GM18502 (cell line): ENCODE data around the gene PRG3.
A peak's percentile ranks its signal among the peaks of the same experiment; 100 is the strongest.

ENCODE experiments used
- ATAC-seq: cut with Tn5 transposase; IDR thresholded peaks from one replicate; pipeline ENCODE4 v1.9.1; 2021; ENCODE audit warnings: mild to moderate bottlenecking; ENCODE audit not compliant: unreplicated experiment, poor library complexity

The PRG3 gene, protein sequence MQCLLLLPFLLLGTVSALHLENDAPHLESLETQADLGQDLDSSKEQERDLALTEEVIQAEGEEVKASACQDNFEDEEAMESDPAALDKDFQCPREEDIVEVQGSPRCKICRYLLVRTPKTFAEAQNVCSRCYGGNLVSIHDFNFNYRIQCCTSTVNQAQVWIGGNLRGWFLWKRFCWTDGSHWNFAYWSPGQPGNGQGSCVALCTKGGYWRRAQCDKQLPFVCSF

DNA sequence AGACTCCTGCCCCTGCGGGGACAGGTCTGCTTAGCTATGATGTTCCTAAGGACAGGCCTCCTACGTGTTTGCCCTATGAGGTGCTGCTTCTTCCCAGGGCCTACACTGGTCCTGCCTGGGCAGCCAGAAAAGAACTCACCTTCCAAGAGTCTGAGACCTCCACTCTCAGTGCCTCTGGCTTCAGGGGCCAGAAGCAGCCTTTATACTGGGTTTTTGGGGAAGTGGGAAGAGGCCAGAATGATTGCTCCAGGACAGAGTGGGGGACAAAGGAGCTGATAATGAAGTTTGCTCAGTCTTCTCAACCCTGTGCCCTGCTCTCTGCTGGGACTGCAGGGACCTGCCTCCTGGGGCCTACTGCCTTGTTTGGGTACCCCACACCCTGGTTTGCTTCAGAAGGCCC is at the start of gene PRG3:
PRG3 (minus strand) TSS at position 176 of the 400 bp plus-strand sequence. CDS start 442 bp downstream, outside the sequence.
- no peak for ATAC-seq

DNA sequence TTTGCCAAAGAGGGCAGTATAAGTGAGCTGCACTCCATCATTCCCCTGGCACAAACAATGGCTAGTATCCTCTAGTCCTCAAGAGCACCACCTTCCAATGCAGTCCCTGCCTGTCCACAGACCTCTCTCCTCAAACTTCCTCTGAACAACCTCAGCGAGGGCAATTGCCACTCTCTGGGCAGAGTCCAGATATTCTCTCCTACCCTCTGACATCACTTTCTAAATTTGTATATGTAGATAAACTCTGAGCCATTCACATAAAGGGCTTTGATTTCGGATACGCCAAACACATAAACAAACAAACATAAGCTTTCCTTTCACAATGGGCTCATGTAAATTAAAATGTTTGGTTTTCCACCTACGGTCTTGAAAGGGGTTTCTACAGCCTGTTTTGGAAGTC is 49.0 kb upstream of the PRG3 start:
- no peak for ATAC-seq

DNA sequence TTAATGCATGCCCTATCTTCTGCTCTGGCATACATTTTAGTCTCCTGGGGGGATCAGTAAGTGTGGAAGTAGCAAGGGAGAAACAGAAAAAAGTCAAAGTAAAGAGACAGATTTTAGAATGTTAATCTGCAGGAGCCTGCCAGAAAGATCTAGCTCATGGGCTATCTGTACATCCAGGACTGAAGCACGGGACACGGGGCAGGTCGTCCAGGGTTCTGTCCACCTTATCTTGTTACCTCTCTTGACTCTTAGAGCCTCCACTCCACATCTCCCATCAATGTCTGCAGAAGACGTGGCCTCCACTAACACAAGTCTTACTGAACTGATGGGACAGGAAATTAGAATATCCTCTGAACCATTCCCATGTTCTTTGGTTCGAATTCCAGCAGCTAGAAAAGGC is 47.7 kb upstream of the PRG3 start:
- ATAC-seq = no peak

DNA sequence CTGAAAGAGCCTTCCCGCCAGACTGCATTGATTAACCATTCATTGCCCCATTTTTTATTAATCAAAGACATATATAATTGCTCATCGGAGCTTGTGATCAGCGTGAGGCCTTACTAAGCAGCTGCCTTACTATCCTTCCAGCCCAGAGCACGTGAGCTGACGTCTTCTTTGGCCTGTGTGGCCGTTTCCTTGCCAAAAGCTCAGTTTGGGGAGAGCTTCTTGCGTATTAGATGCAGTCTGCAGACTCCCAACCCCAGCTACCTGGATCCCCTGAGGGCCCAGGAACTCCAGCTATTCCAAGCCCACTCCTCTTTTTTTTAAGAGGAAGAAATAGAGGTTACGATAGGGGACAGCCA is 46.8 kb upstream of the PRG3 start:
- ATAC-seq = no peak

DNA sequence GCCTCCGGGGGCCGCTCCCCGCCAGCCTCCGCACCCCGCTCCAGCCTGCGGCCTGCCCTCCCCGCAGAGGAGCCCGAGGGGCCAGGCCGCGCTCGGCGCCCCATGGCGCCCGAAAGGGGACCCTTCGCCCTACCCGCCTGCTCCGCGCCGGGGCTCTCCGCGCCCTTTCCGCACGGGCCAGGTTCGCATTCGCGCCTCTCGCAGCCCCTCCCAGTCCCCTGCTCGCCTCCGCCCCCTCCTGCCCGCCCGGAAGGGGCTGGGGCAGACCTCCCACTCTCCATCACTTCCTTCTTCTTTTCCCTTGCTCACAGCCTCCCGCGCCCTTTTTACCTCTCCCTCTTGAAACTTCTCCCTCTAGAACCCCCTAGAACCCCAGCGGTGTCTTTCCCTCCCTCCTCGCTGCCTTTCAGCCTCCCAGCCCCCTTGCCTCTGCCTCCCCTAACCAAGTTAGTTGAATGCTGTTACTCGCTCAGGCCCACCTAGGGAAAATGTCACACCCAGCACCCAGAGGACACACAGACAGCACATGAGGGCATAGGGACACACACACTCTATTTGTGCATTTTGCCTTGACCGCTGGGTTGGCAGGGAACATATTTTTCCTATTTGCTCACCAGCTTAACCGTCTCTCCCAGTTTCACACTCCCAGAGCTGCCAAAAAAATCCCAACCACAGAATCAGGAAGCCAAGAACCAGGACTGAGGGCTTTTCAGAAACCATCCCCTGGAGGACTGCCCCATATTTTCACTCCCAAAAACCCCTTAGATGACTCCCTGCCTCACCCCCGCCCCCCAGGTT is 46.2 kb upstream of the PRG3 start, which contains the start of gene SLC43A3:
SLC43A3 (minus strand) TSS at position 193 of the 798 bp plus-strand sequence. CDS start 949 bp downstream, outside the sequence.
- ATAC-seq = peak; percentile 58

DNA sequence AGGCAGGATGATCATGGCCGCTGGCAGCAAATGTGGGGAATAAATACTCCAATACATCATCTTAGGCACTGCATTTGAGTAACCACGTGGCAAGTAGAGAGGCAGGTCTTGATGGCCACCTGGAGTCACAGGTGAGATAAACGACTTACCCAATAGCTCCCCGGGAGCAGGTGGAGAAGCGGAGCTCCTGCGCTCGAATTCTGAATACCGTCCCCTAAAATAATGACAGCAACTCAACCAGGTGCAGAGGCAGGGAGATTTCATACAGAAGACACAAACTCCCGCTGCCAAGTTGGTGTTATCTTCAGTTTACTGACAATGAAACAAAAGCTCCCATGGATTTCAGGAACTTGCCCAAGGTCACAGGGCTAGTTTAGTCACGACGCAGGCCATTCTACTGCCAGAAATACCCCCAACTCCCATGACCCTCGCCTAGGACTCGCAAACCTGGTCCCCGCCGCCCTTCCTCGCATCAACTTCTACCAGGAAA is 45.5 kb upstream of the PRG3 start:
- no peak for ATAC-seq

DNA sequence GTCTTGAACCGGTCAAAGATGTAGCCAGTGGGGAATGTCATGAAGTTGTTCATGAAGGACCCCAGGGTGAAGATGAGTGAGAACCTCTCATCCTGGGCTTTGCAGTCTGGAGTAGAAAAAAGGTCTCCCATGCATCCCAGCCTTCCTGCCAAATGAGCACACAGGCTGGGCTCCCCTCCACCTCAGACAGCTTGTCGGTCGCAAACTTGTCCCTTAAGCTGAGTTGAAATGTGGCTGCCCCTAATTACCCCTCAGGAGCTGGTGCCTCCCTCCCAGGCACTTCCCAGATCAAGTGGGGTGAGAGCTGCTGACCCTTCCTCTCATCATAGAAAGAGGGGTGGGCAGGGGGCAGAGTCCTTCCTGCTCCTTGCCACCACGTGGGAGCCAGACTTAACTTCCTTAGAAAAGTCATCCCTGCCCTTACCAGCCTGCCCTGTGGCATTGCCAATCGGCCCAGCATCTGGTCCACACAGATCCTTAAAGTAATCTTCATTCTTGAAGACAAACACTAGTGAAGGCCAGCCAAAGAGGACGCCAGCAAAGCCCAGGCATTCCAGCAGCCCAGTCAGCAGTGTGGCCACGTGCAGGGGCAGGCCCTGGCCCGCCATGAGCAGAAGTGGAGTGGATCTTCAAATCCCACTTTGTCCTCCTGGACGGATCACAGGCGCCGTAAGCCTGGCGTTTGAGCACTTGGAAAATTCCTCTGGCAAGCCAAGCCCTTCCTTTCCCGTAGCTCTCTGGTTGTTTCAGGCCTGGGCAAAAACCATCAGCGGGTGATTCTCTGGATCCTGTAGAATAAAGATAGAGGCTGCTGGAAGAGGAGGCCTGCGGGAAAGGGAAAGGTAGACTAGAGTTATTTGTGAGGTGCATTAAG is 44.9 kb upstream of the PRG3 start:
- no peak for ATAC-seq

DNA sequence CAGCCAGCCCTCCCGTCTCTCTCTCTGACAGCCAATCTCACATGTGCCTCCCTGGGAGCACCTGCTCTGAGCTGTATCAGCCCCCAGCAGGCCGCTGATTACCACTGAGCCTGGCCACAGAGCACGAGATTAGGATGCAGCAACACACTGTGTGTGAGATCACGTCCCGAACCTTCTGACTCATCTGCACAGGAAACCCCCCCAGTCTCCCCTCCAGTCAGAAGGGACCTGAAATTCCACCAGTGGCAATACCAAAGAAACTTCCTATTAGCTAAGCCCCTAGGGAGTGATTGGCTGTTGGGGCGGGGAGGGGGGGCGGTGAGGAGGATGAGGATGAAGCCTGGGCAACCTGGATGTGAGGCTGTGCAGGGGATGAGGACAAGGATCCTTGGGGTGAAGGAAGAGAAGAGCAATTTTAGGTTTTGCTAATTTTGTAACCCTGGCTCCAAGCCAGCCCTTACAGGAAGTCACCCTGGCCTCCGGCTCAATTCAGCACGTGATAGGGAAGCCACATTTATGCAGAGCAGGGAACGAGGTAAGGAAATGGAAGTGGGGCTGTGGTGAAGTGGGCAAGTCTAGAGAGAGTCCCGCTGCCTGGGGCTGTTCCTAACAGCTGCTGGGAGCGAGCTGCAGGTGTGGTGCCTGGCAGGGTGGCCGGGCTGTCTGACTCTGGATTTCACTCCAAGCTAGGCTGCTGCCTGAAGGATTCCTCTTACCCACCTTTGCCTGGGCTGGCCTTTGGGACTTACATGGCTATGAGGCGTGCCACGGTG is 44.0 kb upstream of the PRG3 start:
- peak; percentile 93 for ATAC-seq

DNA sequence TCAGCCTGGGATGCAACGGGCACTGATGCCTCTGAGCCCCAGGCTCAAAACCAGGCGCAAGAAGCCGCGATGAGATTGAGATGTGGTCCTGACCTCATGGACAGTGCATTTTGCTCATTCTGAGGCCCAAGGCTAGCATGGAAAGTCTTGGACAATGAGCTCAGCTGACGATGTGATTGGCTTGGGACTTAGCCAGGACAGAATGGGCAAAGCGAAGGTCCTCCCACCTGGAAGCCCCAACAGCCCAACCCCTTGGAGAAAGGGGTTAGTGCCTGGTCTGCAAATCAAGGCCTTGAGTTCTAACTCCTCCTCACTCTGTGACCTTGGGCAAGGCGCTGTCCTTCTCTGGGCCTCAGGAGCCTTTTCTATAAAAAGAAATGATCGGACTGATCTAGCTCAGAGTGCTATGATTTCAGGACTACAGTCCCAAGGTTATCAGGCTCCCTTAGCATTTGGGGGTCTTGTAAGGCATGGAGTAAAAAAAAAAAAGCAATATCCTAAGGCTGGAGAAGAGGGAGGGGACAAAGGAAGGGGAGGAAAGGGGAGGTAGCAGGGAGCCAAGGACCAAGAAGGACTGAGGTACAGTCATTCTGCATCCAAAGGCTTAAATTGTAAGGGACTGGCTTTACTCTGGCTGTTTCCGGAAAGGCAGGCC is 43.3 kb upstream of the PRG3 start:
- ATAC-seq = no peak

DNA sequence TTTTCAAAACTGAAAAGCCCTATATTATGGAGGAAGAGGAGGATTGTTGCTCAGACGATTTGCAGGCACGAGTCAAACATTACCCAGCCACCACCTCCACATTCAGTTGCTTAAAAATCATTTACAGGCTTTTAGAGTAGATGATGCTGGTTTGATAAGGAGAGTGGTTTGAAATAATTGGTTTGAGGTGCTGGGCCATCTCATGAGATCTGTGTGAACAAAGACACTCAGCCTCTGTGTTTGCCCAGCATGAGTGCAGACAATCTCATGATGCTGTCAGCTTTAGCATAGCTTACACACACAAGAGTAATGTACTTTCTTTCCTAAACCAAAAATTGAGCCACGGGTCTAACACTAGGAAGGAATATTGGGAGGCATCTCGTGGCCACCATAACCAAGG is 41.7 kb upstream of the PRG3 start:
- ATAC-seq = no peak

DNA sequence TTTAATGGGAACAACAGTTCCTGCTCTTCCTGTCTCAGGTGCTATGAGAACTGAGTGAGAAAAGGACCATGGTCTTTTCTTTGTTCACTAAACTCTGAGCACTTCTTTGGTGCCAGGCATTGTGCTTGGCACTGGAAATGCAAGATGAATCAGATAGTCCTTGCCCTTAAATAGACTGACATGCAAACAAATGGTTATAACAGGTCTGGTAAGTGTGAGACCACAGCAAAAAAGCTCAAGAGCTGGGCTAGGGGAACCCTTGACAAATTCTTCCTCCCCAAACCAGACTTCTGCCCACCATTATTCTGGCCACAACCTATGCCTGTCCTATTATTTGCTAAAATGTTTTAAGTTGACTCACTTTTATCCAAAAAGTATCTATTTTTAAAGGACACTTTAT is 40.9 kb upstream of the PRG3 start:
- no peak for ATAC-seq

DNA sequence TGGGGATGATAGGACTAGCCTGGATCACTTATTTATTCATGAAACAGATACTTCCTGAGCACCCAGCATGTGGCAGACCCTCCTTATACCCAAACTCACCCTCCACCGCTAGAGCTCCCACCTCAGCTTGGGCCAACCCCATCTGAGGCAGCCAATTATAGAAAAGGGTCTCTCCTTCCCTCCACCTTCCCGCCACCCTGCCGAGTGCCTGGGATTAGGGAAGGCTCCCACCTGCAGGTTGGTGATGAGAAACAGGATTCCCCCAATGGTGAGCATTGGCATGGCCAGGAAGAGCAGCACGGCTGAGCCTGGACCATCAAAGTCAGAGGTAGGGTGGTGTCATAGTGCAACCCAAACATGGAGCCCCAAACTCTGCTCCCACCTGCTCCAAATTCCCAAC is 40.1 kb upstream of the PRG3 start:
- ATAC-seq = no peak

DNA sequence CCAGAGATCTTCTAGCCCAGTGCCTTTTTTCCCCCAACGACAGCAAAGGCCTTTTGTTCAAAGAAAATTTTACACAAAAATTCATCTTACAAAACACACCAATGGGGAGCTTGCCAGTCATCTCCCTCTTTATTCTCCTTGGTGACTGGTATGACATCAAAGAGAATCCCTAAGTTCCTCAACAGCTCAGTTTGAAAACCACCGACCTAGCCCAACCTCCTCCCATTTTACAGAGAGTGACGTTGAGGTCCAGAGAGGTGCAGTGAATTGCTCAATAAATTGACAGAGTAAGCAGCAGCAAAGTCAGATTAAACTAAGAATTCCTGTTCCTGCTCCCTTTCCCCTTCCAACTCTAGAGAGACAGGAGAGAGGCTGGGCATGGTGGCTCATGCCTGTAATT is 38.2 kb upstream of the PRG3 start:
- ATAC-seq = no peak

DNA sequence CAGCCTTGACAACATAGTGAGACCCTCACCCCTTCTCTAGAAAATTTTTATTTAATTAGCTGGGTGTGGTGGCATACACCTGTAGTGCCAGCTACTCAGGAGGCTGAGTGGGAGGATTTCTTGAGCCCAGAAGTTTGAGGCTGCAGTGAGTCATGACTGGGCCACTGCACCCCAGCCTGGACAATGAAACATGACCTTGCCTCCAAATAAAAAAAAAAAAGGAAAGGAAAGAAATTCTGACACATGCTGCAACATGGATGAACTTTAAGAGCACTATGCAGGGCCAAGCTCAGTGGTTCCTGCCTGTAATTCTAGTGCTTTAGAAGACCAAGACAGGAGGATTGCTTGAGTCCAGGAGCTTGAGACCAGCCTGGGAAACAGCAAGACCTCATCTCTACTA is 37.2 kb upstream of the PRG3 start:
- ATAC-seq = no peak

DNA sequence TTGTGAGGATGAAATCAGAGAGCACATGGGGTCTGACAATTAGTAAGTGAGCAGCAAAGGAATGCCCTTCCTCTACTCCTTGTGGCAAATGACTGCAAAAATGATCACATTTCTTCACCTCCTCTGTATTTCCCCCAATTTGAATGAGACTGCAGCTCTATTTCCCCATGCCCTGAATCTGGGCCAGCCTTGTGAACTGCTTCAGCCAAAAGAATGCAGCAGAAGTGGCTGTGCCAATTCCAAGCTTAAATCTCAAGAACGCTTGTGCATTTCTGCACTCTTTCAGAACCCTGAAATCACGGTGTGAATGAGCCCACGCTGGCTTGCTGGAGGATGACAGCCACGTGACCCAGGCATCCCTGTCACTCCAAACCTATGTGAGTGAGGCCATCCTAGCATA is 36.1 kb upstream of the PRG3 start:
- ATAC-seq = no peak

DNA sequence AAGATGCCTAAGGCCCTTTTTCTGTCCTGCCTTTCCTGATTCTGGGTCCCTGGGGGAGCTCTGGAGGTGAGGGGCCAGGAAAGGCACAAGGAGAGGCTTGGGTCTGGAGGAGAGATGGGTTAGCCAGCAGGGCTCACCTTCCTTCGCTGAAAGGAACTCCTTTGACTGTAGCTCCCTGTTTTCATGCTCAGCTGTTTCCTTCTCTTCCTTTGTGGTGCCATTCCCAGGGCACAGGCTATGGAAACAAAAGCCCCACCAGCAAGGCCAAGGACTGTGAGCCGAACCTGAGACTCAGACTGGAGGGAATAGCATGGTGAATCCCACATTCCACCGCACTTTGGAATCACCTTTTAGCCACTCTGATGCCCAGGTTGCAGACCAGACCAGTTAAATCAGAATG is 35.5 kb upstream of the PRG3 start:
- no peak for ATAC-seq

DNA sequence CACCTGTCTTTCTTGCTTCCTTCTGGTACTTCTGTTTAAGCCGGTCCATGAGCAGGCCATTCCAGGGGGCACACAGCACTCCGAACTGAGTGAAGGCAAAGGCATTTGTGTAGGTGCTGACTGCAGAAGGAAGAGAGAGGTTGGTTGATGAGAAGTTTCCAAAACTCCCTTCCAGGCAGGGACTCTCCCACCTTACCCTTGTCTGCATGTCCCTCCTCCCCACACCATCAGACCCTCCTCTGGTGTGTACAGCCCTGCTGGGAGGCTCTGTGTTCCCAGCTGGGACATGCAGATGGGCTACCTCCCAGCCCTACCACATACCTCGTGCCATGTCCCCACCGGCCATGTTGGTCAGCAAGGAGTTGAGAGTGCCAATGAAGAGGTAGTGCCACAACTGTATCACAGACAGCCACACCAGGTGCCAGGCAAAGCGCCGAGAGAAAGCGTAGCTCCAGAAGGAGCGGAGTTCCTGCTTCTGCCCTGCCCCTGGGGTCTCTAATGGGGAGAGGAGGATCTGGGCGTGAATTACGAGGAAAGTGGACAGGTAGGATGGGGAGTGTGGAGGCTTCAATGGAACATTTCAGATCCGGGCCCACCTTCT is 33.8 kb upstream of the PRG3 start:
- ATAC-seq = no peak

DNA sequence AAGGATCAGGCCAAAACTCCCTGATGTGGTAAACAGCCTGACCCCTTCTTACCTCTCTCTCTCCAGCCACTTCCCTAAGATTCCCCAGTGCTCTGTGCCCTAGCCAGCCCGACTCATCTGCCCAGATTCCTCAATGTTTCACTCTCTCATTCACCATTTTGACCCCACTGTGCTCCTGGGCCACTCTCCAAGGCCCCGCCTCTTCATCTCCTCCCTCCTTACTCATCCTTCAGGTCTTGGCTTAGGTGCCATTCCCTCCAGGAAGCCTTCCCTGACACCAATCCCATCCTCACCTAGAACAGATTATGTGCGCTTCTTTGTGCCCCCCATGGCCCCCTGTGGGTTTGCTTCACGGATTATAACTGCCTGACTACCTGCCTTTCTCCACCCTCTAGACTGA is 32.7 kb upstream of the PRG3 start:
- no peak for ATAC-seq

DNA sequence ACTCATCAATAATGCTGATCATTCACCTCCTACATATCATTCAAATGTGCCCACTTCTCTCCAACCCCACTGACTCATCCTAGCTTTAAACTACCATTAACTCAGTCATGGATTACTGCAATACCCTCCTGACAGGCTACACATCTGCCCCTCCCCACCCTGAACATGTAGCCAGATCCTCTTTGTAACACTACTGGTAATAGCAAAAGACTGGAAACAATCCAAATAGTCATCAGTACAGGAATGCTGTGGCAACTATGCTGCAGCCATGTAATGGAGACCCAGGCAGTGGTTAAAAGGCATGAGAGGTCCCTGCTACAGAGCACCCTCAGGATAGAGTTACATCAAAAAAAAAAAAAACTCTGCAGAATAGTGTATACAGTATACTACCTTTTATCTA is 29.3 kb upstream of the PRG3 start:
- ATAC-seq = no peak
